Gastrocnemius medialis (tissue), 4 donors: ENCODE measurements around the gene AMBP.

Experiments used
- CTCF ChIP-seq, 5 experiments: fragments of 450-650 bp in 3 of 5; fragments of 200-600 bp in 2 of 5; sonication (generic) in 2 of 5; IDR thresholded peaks in 4 of 5; conservative IDR thresholded peaks in 1 of 5; 1 replicate in 4 of 5; 2 replicates in 1 of 5; pipeline ENCODE4 v1.5.1; 2016 to 2019; ENCODE audit warnings: antibody characterized with exemption in 5 of 5, mild to moderate bottlenecking in 3 of 5, moderate library complexity in 3 of 5
- POLR2A ChIP-seq, 2 donors: fragments of 450-650 bp; IDR thresholded peaks; one replicate each; pipeline ENCODE4 v1.6.1; 2017; ENCODE audit warnings: antibody characterized with exemption in 2 of 2, mild to moderate bottlenecking in 2 of 2, moderate library complexity in 2 of 2

GRCh38 chr9:114080195-114080772 is 2.2 kb upstream of the AMBP start:
- TF ChIP-seq CTCF (IDR thresholded peaks at IDR 0.05 in 4 of 5, conservative IDR thresholded peaks at IDR 0.05 in 1 of 5) (no peak), POLR2A (IDR thresholded peaks at IDR 0.05) (no peak)
